ENCODE results near the gene PRKG1.
"Not testable (repeated sequence)": the region's sequence is repeated elsewhere in the genome, so short reads cannot be mapped to it uniquely, and the experiment has no call there.

DNA sequence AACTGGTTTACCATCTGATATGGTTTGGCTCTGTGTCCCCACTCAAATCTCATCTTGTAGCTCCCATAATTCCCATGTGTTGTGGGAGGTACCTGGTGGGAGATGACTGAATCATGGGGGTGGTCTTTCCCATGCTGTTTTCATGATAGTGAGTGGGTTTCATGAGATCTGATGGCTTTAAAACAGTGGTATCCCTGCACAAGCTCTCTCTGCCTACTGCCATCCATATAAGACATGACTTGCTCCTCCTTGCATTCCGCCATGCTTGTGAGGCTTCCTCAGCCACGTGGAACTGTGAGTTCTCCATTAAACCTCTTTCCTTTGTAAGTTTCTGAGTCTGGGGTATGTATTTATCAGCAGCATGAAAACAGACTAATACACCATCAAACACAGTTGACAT, 614.5 kb downstream of the PRKG1 start:
- not testable (repeated sequence) for TF ChIP-seq POLR2AphosphoS5, POLR2A (IDR thresholded peaks at IDR 0.05; ENCODE audit: low read depth, low read length)
